Measurements from ENCODE around the gene TNPO1.
A peak's percentile ranks its signal among the peaks of the same experiment; 100 is the strongest.

Gene TNPO1

DNA sequence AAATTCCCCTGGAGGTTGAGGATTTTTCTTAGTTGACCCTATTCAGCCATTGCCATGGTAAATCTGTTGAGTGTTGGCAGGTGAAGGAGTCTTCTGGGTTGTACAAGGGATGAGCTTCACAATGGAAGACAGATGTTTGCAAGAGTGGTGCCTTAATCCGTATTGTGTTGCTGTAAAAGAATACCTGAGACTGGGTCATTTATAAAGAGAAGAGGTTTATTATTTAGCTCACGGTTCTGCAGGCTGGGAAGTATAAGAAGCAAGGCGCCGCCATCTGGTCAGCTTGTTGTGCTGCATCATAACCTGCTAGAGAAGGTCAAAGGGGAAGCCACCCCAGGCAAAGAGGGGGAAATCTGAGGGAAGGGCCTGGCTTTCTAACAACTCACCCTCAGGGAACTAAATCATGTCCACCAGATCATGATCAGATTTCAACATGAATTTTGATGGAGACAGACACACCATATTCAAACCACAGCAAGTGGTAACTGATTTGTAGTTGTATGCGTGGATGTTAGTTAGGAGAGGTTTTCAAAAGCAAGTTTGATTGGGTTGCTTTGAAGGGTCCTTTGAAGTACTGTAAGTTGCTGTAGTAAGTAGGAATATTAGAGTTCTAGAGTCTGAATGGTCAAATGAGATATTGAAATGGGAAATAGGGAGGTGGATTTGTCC is 2.5 kb downstream of the TNPO1 start:
- DNase-seq = peak; percentile 46

GRCh38 chr5:72821776-72822175 is 5.3 kb downstream of the TNPO1 start:
- DNase-seq = no peak

DNA sequence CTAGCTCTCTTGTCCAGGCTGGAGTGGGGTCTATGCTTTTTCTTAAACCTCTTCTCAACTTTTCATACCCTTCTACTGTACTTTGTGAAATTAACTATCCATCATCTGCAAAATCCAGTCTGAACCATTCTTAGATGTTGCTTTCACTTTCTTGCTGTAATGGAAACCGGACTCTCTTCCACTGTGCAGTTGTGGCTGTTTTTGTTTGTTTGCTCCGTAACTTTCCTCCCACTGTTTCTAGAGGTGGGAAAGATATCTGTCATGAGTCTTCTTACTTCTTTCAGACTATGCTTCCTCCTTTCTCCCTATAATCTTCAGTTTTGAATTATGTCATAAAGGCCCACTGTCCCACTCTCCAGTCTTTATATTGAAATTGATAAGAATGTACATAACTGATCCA is 6.5 kb downstream of the TNPO1 start:
- DNase-seq = no peak

- no peak for DNase-seq
These were observed 13.2 kb downstream of the TNPO1 start for GRCh38 chr5:72829707-72830106.

GRCh38 chr5:72830362-72830761 is 13.9 kb downstream of the TNPO1 start:
- DNase-seq = no peak

DNA sequence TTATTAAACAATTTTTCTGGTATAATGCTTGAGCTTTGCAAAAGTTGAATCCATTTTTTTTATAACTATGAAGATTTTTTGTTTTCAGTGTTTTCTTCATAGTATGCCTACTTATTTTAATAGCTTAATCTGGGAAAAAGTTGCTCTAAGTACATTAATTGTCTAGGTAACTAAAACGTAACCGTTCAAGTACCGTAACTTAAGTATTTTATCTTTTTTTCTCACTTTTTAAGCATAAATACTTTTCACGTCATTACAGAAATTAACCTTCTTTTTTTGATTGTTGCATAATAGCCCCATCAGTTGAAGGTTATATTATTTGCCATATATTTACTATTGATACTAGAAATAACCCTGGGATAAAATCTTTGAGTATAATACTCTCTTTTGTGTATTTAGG is 15.2 kb downstream of the TNPO1 start:
- no peak for DNase-seq

DNA sequence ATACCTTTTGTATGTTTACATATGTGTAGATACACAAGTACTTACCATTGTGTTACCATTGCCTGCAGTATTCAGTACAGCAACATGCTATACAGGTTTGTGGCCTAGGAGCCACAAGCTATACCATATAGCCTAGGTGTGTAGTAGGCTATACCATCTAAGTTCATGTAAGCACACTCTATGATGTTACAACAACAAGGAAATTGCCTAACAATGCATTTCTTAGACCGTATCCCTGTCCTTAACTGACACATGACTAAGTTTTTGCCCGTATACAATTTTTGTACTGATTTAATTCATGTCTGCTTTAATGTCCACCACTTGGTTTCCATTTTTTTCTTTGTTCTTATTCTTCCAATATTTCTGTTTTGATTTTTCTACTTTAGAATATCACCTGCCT is 18.5 kb downstream of the TNPO1 start:
- no peak for DNase-seq

DNA sequence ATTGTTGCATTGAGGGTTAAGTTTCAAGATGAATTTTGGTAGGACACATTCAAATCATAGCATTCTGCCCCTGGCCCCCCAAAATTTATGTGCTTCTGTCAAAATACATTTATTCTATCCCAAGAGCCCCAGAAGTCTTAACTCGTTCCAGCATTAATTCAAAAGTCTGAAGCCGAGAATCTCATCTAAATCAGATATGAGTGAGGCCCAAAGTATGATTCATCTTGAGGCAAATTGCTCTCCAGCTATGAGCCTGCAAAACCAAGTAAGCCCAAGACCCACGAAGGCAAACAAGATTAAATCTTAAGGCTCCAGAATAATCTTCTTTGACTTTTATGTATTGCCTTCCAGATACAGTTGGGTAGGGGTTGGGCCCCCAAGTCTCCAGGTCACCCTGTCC is 19.2 kb downstream of the TNPO1 start:
- no peak for DNase-seq

DNA sequence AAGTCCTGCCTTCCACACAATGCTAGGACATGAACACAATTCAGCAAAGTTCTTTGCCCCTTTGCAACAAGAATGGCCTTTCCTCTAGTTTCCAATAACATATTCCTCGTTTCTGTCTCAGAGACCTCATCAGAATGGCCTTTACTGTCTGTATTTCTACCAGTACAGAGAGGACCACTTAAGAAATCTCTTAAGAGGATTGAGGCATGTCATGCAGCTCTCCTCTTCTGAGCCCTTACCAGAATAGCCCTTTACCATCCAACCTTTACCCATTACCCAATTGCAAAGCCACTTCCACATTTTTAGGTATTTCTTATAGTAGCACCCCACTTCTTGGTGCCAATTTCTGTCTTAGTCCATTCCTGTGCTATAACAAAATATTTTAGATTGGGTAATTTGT is 20.3 kb downstream of the TNPO1 start:
- no peak for DNase-seq

DNA sequence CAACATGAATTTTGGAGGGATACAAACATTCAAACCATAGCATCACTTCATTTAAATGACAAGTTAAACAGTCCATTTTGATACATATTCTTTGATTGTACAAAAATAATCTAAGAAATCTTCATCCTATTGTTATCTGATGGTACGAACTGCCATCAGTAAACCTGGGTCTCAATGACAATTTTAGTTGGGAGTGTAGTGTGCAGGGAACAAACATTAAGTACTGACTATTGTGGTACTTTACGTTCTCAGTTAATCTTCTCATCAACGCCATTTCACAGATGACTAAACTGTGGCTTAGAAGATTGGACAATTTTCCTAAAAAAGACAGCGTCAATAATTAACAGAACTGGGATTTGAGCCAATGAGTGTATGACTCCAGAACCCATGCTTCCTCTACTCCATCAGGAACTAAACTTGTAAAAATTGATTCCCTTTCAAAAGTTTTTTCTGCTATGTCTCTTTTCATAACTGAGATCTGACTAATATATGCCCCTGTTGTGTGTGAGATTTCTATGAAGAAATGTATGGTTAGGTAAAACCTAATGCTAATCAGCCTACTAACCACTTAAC is 21.1 kb downstream of the TNPO1 start:
- DNase-seq = no peak

DNA sequence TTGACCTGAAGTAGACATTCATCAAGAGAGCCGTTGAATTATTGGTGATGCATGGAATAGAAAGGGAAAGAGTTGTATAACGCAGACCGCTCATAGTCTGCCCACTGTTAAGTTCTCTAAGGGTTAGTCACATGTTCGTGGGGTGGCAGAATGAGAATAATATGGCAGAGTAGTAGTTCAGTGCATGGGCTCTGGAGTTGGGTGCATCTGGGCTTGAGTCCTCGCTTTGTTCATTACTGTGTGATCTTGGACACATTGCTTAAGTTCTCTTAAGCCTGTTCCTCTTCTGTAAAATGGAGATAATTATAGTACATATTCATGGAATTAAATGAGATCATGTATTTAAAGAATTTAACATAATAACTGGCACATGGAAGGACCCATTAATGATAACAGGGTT is 23.6 kb downstream of the TNPO1 start:
- DNase-seq = no peak

DNA sequence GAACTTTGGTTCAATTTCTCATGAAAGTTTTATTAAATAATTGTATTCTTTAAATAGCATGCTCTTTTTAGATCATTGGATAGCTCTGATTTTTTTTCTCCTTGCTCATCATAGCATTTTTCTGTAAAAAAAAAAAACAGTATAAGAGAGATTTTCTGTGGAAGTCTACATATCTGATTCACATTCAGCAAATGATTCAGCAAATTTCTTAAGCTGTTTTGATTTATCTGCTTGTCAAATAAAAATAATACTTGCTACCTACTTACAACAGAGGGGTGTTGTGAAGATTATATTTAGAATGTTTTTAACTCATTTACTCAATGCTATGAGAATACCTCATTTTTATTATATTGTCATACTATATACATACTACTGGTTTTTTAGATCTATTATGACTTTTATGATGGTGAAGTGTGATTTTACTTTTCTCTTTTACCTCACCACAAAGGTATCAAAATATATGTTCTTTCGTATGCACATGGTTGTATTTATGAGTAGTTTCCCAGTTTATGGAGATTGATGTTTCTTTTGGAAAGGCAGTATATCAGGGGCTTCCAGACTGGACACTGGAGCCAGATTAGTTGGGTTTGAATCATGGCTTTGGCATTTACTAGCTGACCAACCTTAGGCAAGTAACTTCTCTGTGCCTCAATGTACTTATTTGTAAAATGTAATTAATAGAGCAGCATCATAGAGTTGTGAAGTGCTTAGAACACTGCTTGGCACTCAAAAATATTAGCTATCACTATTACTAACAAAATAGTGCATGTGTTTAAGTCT is 25.5 kb downstream of the TNPO1 start:
- no peak for DNase-seq

- no peak for DNase-seq
These were observed 26.4 kb downstream of the TNPO1 start for GRCh38 chr5:72842816-72843215.

DNA sequence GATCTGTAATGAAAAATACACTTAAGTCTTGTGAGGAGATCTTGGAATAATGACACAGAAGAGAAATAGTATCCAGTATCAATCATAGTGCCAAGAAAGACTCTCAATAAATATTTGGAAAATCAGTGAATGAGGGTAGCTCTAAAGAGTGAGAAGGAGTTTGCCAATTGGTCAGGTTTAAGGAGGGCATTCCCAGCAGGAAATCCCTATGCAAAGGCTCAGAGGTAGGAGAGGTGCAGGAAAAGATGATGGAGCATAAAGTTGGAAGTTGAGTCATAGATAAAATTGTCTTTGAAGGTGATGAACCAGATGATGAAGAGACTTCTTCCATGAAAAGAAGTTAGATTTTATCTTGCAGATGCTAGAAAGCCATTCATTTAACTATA is 27.8 kb downstream of the TNPO1 start:
- no peak for DNase-seq

- DNase-seq = no peak
These were observed 29.4 kb downstream of the TNPO1 start for GRCh38 chr5:72845889-72846288.

GRCh38 chr5:72846483-72846882 is 30.0 kb downstream of the TNPO1 start:
- no peak for DNase-seq

GRCh38 chr5:72847439-72847838 is 31.0 kb downstream of the TNPO1 start:
- no peak for DNase-seq

GRCh38 chr5:72847989-72848473 is 31.6 kb downstream of the TNPO1 start:
- peak; percentile 61 for DNase-seq

DNA sequence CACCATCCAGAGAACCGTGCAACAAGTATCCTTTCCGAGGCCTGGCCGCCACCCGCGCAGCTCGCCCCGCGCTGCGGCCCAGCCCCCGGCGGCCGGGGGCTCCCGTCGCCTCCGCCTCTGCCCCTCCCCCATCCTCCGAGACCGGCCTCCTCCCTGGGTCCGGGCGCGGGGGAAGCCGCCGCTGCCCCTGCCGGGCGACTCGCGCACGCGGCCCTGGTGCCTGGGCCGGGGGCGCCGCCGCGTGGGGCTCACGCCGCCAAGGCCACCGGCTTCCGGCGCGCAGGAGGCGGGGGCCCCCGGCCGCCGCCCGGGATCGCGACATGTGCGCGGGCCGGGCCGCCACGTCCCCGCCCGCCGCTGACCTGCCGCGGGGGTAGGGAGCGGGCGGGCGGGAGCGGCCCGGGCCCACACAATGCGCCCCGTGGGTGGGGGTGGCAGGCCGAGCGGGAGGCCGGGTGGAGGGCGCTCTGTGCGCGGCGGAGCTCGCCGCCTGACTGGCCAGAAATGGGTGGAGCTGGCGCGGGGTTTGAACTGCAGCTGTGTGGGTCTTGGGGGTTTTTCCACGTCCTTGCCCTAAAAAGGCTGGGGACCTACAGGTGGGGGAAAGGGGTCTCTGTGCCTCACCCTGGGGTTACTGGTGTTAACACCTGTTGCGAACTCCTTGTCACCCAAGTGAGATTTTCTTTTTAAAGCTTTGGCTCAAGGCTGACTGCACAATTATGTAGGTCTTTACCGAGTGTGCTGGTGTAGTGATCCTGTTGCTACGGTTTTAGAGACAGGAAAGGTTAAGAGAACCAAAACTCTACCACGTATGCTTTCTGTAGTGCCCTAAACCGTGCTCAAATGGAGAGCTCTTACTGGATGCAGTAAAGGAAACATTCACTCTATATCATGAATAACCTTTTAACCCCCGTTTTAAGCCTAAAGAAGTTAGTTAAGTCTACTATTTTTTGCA is 32.3 kb downstream of the TNPO1 start:
- no peak for DNase-seq

DNA sequence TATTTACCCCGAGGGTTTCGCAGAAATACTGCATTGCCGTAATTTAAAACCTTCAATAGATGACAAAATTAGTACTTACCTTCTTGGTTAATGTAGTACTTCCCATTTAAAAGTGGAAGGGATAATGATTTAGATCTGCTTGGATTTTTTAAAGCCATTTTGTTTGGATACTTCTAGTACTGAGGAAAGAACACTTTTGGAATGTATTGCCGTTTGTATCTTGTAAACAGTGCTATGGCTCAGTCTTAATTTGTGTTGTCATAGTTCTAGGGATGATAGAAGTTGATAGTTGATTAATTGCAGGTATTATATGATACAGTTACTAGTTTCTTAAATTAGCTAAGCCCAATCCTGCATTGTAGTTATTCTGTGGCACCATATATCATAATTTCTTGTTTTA is 33.1 kb downstream of the TNPO1 start:
- DNase-seq = no peak

- DNase-seq = no peak
These were observed 33.7 kb downstream of the TNPO1 start for GRCh38 chr5:72850113-72850512.

DNA sequence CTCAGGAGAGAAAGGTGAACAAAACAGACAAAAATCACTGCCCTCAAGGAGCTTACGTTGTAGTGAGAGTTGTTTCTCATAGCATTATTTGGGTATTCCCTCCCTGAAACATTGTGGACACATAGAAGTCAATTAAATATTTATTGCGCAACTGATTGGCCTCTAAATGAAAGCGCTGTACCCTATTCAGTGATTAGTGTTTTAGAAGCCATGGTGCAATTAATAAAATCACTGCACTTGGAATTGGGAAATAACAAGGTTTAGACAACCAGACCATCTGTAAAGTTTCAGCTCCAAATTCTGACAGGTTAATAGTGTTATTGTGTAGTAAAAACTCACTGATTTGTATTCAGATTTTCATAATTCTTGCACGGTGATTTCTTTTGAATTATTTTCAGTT is 35.9 kb downstream of the TNPO1 start:
- DNase-seq = no peak

- DNase-seq = no peak
These were observed 38.0 kb downstream of the TNPO1 start for GRCh38 chr5:72854419-72854818.

Measured in KG1 (cell line).